GM12892 (cell line): ENCODE measurements around the gene ABCA7.

Experiments
- POLR2A ChIP-seq: IDR thresholded peaks from 2 replicates; pipeline ENCODE4 v1.6.1; 2011; ENCODE audit warnings: low read depth, low read length, control low read depth
- POLR2AphosphoS5 ChIP-seq: IDR thresholded peaks from 2 replicates; pipeline ENCODE4 v1.6.1; 2011; ENCODE audit warnings: low read depth, low read length, control low read depth
- TAF1 ChIP-seq: IDR thresholded peaks from 2 replicates; pipeline ENCODE4 v1.6.1; 2011; ENCODE audit warnings: low read depth, mild to moderate bottlenecking, control low read depth, low read length, borderline replicate concordance

DNA sequence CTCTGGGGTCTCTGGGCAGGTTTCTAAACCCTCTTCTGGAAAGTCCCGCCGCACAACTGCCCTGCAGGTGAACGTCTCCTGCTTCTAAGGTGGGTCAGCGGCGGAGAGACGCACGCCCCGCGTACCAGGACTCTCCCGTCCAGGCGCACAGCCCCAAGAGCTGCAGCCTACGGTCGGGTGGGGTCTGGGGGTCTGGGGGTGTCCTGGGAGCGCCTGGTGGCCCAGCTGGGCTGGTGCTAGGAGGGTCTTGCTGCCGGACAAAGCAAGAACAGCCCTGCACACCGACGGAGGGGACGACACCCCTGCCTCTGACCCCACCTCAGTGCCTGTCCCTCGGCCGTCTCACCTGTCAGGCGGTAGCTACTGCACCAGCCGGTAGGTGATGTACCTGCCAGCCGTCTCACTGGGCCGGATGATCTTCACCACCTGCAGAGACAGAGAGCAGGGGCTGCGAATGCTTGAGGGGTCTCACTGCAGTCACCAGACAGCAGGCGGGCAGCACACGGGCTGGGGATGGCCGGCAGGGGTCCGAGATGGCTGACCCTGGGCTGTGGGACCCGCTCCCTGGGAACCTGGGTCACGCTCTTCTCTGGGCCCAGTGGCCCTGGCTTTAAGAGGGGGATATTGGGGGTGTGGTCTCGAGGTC lies 49.3 kb downstream of the ABCA7 start:
- no peak for TF ChIP-seq POLR2A
- TF ChIP-seq POLR2AphosphoS5 = no peak; the same call in 1 of the 2 replicates
- TF ChIP-seq TAF1 = no peak
